Parathyroid adenoma (tissue), 2 donors: ENCODE measurements around the gene TANC1.

Source experiments
- H2AFZ ChIP-seq: fragments of 300-600 bp; sonication (generic); one replicate; pipeline ENCODE4 v1.7.0; 2017; ENCODE audit warnings: antibody characterized with exemption, mild to moderate bottlenecking
- H3K27ac ChIP-seq: fragments of 300-600 bp; sonication (generic); one replicate; pipeline ENCODE4 v1.7.0; 2017
- H3K27me3 ChIP-seq: fragments of 300-600 bp; sonication (generic); one replicate; pipeline ENCODE4 v1.7.0; 2017; ENCODE audit warnings: low read length; ENCODE audit not compliant: control insufficient read depth, insufficient read depth
- H3K36me3 ChIP-seq: fragments of 300-600 bp; sonication (generic); one replicate; pipeline ENCODE4 v1.7.0; 2017; ENCODE audit warnings: low read length; ENCODE audit not compliant: control insufficient read depth, insufficient read depth
- H3K4me1 ChIP-seq: fragments of 300-600 bp; sonication (generic); one replicate; pipeline ENCODE4 v1.7.0; 2017; ENCODE audit warnings: control low read depth
- H3K4me2 ChIP-seq: fragments of 300-600 bp; sonication (generic); one replicate; pipeline ENCODE4 v1.7.0; 2017; ENCODE audit warnings: low read length
- H3K4me3 ChIP-seq: fragments of 300-600 bp; sonication (generic); one replicate; pipeline ENCODE4 v1.7.0; 2017; ENCODE audit warnings: low read depth, low read length
- H3K79me2 ChIP-seq: fragments of 300-600 bp; sonication (generic); one replicate; pipeline ENCODE4 v1.7.0; 2017; ENCODE audit warnings: control low read depth
- H3K9ac ChIP-seq: fragments of 300-600 bp; sonication (generic); one replicate; pipeline ENCODE4 v1.7.0; 2017; ENCODE audit warnings: mild to moderate bottlenecking
- H3K9me3 ChIP-seq: fragments of 300-600 bp; sonication (generic); one replicate; pipeline ENCODE4 v1.7.0; 2017; ENCODE audit warnings: low read length; ENCODE audit not compliant: control insufficient read depth
- CTCF ChIP-seq: fragments of 300-600 bp; sonication (generic); IDR thresholded peaks from one replicate; pipeline ENCODE4 v1.7.0; 2017; ENCODE audit warnings: antibody characterized with exemption, mild to moderate bottlenecking
- donor health status: primary hyperparathyroidism.

The TANC1 gene

DNA sequence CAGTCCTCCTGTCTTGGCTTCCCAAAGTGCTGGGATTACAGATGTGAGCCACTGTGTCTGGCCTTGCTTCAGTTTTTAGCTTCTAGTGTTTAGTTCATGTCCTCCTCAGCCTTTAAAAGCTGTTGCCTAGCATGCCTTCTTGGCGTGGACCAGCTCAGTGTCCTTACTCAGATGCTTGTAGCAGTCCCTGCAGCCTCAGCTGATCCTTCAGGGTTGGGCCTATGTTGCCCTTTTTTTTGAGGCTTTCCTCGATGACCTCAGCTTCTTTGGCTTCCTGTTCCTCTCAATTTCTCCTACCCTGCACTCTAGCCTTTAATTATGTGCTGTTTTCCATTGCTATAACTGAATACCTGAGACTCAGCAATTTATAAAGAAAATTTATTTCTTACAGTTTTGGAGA, 57.7 kb downstream of the TANC1 start:
- no peak overlapping the region for H2AFZ ChIP-seq
- peaks cover 2% of the 10 kb centered on the region for H3K79me2 ChIP-seq
- H3K4me1 ChIP-seq: peaks cover 4% of the 10 kb centered on the region
- H3K36me3 ChIP-seq: no peaks in the 10 kb centered on the region
- H3K4me2 ChIP-seq: no peak overlapping the region
- TF ChIP-seq CTCF: no peak
- H3K9ac ChIP-seq: no peak overlapping the region
- no peak overlapping the region for H3K27ac ChIP-seq
- no peaks in the 10 kb centered on the region for H3K9me3 ChIP-seq
- H3K27me3 ChIP-seq: no peaks in the 10 kb centered on the region
- H3K4me3 ChIP-seq: no peak overlapping the region

DNA sequence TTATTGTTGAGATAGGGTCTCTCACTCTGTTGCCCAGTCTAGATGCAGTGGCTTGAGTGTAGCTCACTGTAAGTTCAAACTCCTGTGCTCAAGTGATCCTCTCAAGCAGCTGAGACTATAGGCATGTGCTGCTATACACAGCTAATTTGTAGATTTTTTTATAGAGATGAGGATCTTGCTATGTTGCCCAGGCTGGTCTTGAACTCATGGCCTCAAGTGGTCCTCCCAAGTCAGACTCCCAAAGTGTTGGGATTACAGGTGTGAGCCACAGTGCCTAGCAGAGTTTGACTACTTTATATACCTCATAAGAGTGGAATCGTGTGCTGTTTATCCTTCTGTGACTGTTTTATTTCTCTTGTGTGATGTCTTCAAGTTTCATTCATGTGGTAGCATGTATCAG, 60.3 kb downstream of the TANC1 start:
- no peak overlapping the region for H3K27ac ChIP-seq
- no peak overlapping the region for H2AFZ ChIP-seq
- no peaks in the 10 kb centered on the region for H3K79me2 ChIP-seq
- H3K4me1 ChIP-seq: peaks cover 4% of the 10 kb centered on the region
- H3K9me3 ChIP-seq: no peaks in the 10 kb centered on the region
- H3K36me3 ChIP-seq: no peaks in the 10 kb centered on the region
- no peak overlapping the region for H3K4me2 ChIP-seq
- H3K27me3 ChIP-seq: no peaks in the 10 kb centered on the region
- TF ChIP-seq CTCF: no peak
- no peak overlapping the region for H3K4me3 ChIP-seq
- H3K9ac ChIP-seq: no peak overlapping the region

DNA sequence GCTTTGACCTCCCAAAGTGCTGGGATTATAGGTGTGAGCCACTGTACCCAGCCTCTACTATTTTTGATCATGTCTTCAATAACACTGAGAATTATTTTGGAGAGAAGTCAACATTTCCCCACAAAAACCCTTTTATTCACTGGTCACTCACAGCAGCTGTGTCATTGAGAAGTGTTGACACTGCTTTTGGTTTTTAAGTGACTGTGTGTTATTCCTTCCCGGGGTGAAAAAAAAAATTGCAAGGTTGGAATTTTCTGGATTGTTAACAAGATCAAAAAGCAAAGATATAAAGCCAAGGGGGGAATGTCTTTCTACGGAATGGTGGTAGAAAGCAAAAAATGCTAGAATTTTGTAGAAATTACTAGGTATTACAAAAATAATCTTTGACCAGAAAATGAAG, 61.5 kb downstream of the TANC1 start:
- Histone ChIP-seq H3K27ac (no peak overlapping the region), H3K4me1 (peaks cover 4% of the 10 kb centered on the region)

GRCh38 chr2:159030674-159031380, 62.4 kb downstream of the TANC1 start:
- Histone ChIP-seq H3K36me3 (no peaks in the 10 kb centered on the region), H3K79me2 (no peaks in the 10 kb centered on the region), H3K9me3 (no peaks in the 10 kb centered on the region), H3K4me1 (peaks cover 4% of the 10 kb centered on the region), H3K27ac (peak overlapping the region; percentile 37), H3K4me3 (no peak overlapping the region), H3K4me2 (no peak overlapping the region), H3K27me3 (no peaks in the 10 kb centered on the region), H2AFZ (peak overlapping the region; percentile 31), H3K9ac (no peak overlapping the region)
- TF ChIP-seq CTCF: no peak

More for the DNA sequence above, 61.5 kb downstream of the TANC1 start:
- H2AFZ ChIP-seq: no peak overlapping the region
- no peak overlapping the region for H3K4me2 ChIP-seq
- TF ChIP-seq CTCF: no peak
- H3K4me3 ChIP-seq: no peak overlapping the region
- H3K9me3 ChIP-seq: no peaks in the 10 kb centered on the region
- no peaks in the 10 kb centered on the region for H3K36me3 ChIP-seq
- no peaks in the 10 kb centered on the region for H3K79me2 ChIP-seq
- no peak overlapping the region for H3K9ac ChIP-seq
- H3K27me3 ChIP-seq: no peaks in the 10 kb centered on the region

DNA sequence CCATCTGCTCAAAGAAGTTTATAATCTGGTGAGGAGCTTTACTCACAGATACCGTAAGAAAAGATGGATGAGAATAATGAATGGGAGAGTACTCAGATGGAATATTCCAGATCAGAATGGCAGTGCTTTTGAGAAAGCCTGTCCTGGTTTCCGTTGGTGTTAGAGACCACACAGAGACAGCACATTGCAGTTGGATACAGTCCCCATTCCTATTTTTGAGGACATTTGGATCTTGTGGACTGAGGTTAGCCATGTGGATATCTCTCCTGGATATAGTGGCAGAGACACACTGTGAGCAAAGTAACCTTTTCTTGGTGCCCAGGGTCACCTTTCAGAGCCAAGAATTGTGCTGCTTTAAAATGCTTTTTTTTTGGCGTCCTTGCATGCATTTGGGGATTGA, 63.7 kb downstream of the TANC1 start:
- no peaks in the 10 kb centered on the region for H3K79me2 ChIP-seq
- no peaks in the 10 kb centered on the region for H3K27me3 ChIP-seq
- H3K36me3 ChIP-seq: no peaks in the 10 kb centered on the region
- H3K4me2 ChIP-seq: no peak overlapping the region
- H3K4me3 ChIP-seq: no peak overlapping the region
- no peaks in the 10 kb centered on the region for H3K9me3 ChIP-seq
- peaks cover 4% of the 10 kb centered on the region for H3K4me1 ChIP-seq
- no peak overlapping the region for H3K27ac ChIP-seq
- H2AFZ ChIP-seq: no peak overlapping the region
- H3K9ac ChIP-seq: no peak overlapping the region
- TF ChIP-seq CTCF: no peak
